Astrocyte (in vitro differentiated cells and primary cell): ENCODE results near the gene CBFA2T2. TPM values are rescaled to one million over a fixed set of nuclear protein-coding genes. Genes with fewer than 3 reads are reported as not detected.

Experiments used
- DNase-seq: peaks from one replicate; pipeline ENCODE4 v3.0.0-alpha.2; 2010; ENCODE audit warnings: low read depth
- FAIRE-seq: peaks from 2 replicates; lab custom pipeline; 2011; peaks lifted over from hg19 to GRCh38; lab: Jason Lieb, UNC
- H2AFZ ChIP-seq: 2 replicates; pipeline ENCODE4 v1.6.0; 2012; ENCODE audit warnings: low read depth, low read length, inconsistent platforms
- H3K27ac ChIP-seq: 2 replicates; pipeline ENCODE4 v1.5.1; 2011; ENCODE audit warnings: low read depth, low read length, inconsistent platforms
- H3K27me3 ChIP-seq: 2 replicates; pipeline ENCODE4 v1.6.0; 2011; ENCODE audit warnings: low read length, inconsistent platforms; ENCODE audit not compliant: insufficient read depth
- H3K36me3 ChIP-seq: 2 replicates; pipeline ENCODE4 v1.5.1; 2011; ENCODE audit warnings: low read length, inconsistent platforms; ENCODE audit not compliant: insufficient read depth
- H3K4me1 ChIP-seq: 2 replicates; pipeline ENCODE4 v1.5.1; 2011; ENCODE audit warnings: low read length, inconsistent platforms; ENCODE audit not compliant: insufficient read depth
- H3K4me2 ChIP-seq: 2 replicates; pipeline ENCODE4 v1.6.0; 2012; ENCODE audit warnings: low read length, inconsistent platforms
- H3K4me3 ChIP-seq: 2 replicates; pipeline ENCODE4 v1.5.1; 2011; ENCODE audit warnings: low read depth, mild to moderate bottlenecking, low read length, inconsistent platforms; ENCODE audit not compliant: insufficient read depth
- H3K79me2 ChIP-seq: 2 replicates; pipeline ENCODE4 v1.6.0; 2012; ENCODE audit warnings: mild to moderate bottlenecking, low read length, inconsistent platforms; ENCODE audit not compliant: insufficient read depth
- H3K9ac ChIP-seq: 2 replicates; pipeline ENCODE4 v1.6.0; 2012; ENCODE audit warnings: mild to moderate bottlenecking, low read length, inconsistent platforms
- H3K9me3 ChIP-seq: 2 replicates; pipeline ENCODE4 v1.5.1; 2012; ENCODE audit warnings: low read depth, mild to moderate bottlenecking, low read length, inconsistent platforms; ENCODE audit not compliant: insufficient read depth
- H4K20me1 ChIP-seq: 2 replicates; pipeline ENCODE4 v1.6.0; 2012; ENCODE audit warnings: low read length, inconsistent platforms; ENCODE audit not compliant: insufficient read depth
- H3K27ac Mint-ChIP-seq: one replicate; pipeline ENCODE4 v1.8.0; 2021; ENCODE audit warnings: mild to moderate bottlenecking, mixed read lengths; ENCODE audit not compliant: unreplicated experiment
- H3K27me3 Mint-ChIP-seq: one replicate; pipeline ENCODE4 v1.8.0; 2021; ENCODE audit warnings: low read depth, mixed read lengths; ENCODE audit not compliant: unreplicated experiment
- H3K36me3 Mint-ChIP-seq: one replicate; pipeline ENCODE4 v1.8.0; 2021; ENCODE audit warnings: low read depth, mixed read lengths; ENCODE audit not compliant: unreplicated experiment
- H3K4me1 Mint-ChIP-seq: one replicate; pipeline ENCODE4 v1.8.0; 2021; ENCODE audit warnings: low read depth, mixed read lengths; ENCODE audit not compliant: unreplicated experiment
- H3K4me3 Mint-ChIP-seq: one replicate; pipeline ENCODE4 v1.8.0; 2021; ENCODE audit warnings: mild to moderate bottlenecking, moderate library complexity, mixed read lengths; ENCODE audit not compliant: unreplicated experiment
- H3K9me3 Mint-ChIP-seq: one replicate; pipeline ENCODE4 v1.8.0; 2021; ENCODE audit warnings: mild to moderate bottlenecking, mixed read lengths; ENCODE audit not compliant: unreplicated experiment
- CTCF ChIP-seq: IDR thresholded peaks from 2 replicates; pipeline ENCODE4 v1.5.1; 2011; ENCODE audit warnings: low read depth, mild to moderate bottlenecking, inconsistent platforms, low read length, moderate library complexity; ENCODE audit not compliant: insufficient read depth
- EZH2 ChIP-seq: IDR thresholded peaks from 2 replicates; pipeline ENCODE4 v1.6.1; 2012; ENCODE audit warnings: mild to moderate bottlenecking, low read length, inconsistent platforms; ENCODE audit not compliant: insufficient read depth
- total RNA-seq: library from RNA; stranded (reverse); gene quantifications from 2 replicates; pipeline ENCODE4 v1.2.1, GENCODE V29; 2021

Gene CBFA2T2
- total RNA-seq, 1 donor from 2014 or later: 14.6 TPM

DNA sequence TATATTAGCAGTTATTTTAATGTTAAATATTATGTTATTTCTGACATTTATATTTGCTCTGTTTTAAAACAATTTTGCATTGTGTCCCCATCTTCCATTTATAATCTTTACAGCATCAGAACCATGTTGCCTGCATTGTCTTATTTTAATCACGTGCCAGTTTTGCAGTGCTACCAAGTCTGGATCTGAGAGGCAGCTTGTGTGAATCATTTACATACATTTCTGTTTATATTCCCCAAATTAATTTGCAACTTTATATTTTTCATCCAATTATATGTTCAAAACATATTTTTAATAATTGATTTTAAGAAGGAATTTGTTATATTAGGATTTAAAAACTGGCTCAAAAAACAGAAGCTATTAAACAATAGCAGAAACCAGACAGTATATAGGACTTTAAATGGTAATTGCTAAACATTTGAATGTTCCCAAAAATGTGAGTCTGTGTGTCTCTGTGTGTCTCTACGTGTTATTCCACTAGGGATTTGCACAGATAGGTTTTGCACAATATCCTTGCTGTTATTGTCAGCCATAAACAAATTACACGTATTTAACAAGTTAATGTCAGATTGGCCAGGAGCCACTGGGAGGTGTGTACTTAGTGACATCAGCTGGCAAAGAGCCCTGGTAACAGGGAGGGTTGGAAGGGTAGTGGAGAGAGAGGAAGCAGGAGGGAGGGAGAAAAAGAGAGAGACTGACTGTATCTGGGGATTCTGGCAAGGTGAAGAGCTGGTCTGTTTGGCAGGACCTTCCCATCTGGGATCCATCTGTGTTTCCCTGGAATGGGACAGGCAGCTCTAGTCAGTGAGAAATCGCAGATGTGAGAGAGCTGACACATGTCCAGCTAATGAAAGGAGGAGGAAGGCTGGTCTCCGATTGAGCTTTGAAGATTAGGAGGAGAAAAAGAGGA lies 72.1 kb downstream of the CBFA2T2 start:
- peak overlapping the region; percentile 3 for H3K4me3 Mint-ChIP-seq
- H3K27me3 Mint-ChIP-seq: no peaks in the 10 kb centered on the region
- peaks cover 3% of the 10 kb centered on the region for H3K36me3 Mint-ChIP-seq
- Histone ChIP-seq H3K27ac (no peak overlapping the region), H3K9me3 (no peaks in the 10 kb centered on the region), H3K79me2 (peaks cover 2% of the 10 kb centered on the region), H4K20me1 (no peaks in the 10 kb centered on the region), H3K36me3 (no peaks in the 10 kb centered on the region), H3K9ac (peak overlapping the region; percentile 35), H3K4me3 (no peak overlapping the region), H3K4me1 (peaks cover 6% of the 10 kb centered on the region), H2AFZ (peak overlapping the region; percentile 29), H3K4me2 (peak overlapping the region; percentile 74), H3K27me3 (no peaks in the 10 kb centered on the region)
- FAIRE-seq: no peak
- H3K9me3 Mint-ChIP-seq: no peaks in the 10 kb centered on the region
- TF ChIP-seq CTCF (no peak), EZH2 (no peak)
- peaks cover 7% of the 10 kb centered on the region for H3K4me1 Mint-ChIP-seq
- peak overlapping the region; percentile 74 for H3K27ac Mint-ChIP-seq
- peak; percentile 90 for DNase-seq

GRCh38 chr20:33563788-33564187 lies 73.9 kb downstream of the CBFA2T2 start:
- DNase-seq (no peak), FAIRE-seq (no peak)
- Histone ChIP-seq H3K9me3 (no peaks in the 10 kb centered on the region), H3K79me2 (peaks cover 2% of the 10 kb centered on the region), H3K9ac (no peak overlapping the region), H3K4me3 (no peak overlapping the region), H3K36me3 (no peaks in the 10 kb centered on the region), H3K4me1 (peaks cover 6% of the 10 kb centered on the region), H3K27me3 (no peaks in the 10 kb centered on the region), H3K27ac (no peak overlapping the region), H3K4me2 (no peak overlapping the region), H4K20me1 (peaks cover 11% of the 10 kb centered on the region), H2AFZ (no peak overlapping the region)
- Mint-ChIP-seq H3K9me3 (no peaks in the 10 kb centered on the region), H3K27ac (no peak overlapping the region), H3K4me3 (no peak overlapping the region), H3K36me3 (no peaks in the 10 kb centered on the region), H3K27me3 (no peaks in the 10 kb centered on the region), H3K4me1 (peaks cover 10% of the 10 kb centered on the region)
- TF ChIP-seq CTCF (no peak), EZH2 (no peak)
